Chondrocyte (in vitro differentiated cells): Measurements from ENCODE around the gene WNT1. TPM values are rescaled to one million over a fixed set of nuclear protein-coding genes. Genes with fewer than 3 reads are reported as not detected.
A peak's percentile ranks its signal among the peaks of the same experiment; 100 is the strongest.

ENCODE experiments used
- DNase-seq: peaks from one replicate; pipeline ENCODE4 v3.0.0; 2021; ENCODE audit warnings: mixed read lengths, low spot score
- H3K27ac Mint-ChIP-seq: one replicate; pipeline ENCODE4 v1.8.0; 2021; ENCODE audit warnings: mild to moderate bottlenecking, moderate library complexity, mixed read lengths; ENCODE audit not compliant: unreplicated experiment
- H3K27me3 Mint-ChIP-seq: 2 replicates; pipeline ENCODE4 v1.8.0; 2021; ENCODE audit warnings: low read depth, mixed read lengths
- H3K36me3 Mint-ChIP-seq: 2 replicates; pipeline ENCODE4 v1.8.0; 2021; ENCODE audit warnings: low read depth, mixed read lengths
- H3K4me1 Mint-ChIP-seq: 2 replicates; pipeline ENCODE4 v1.8.0; 2021; ENCODE audit warnings: low read depth, mild to moderate bottlenecking, mixed read lengths
- H3K4me3 Mint-ChIP-seq: one replicate; pipeline ENCODE4 v1.8.0; 2021; ENCODE audit warnings: mild to moderate bottlenecking, moderate library complexity, mixed read lengths; ENCODE audit not compliant: unreplicated experiment
- H3K9me3 Mint-ChIP-seq: 2 replicates; pipeline ENCODE4 v1.8.0; 2021; ENCODE audit warnings: low read depth, mixed read lengths
- CTCF ChIP-seq: fragments of 200-600 bp; sonication (generic); IDR thresholded peaks from 2 replicates; pipeline ENCODE4 v1.5.0; 2021; ENCODE audit warnings: antibody characterized with exemption, mild to moderate bottlenecking, moderate library complexity
- total RNA-seq: library from RNA; stranded (reverse); gene quantifications from 3 replicates; pipeline ENCODE4 v1.2.1, GENCODE V29; 2021

WNT1 gene
- total RNA-seq, 1 donor from 2014 or later: not detected

DNA sequence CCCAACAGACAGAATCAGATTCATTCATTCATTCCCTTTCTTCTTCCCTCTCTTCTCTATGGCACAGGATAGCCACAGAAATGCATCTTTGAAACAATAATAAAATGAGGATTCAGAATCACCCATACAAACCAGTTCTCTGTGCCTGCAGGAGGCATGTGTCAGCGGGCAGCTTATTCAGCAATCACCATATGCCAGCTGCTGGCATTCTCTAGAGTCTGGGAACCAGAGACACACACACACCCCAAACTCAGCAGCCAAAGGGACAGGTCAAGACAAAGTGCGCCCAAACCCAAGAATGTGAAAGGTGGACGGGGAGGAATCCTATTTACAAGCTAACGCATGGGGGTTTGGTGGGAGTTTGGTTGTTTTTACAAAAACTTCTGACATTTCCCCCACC lies 34.9 kb upstream of the WNT1 start:
- H3K36me3 Mint-ChIP-seq: peaks cover 12% of the 10 kb centered on the region
- DNase-seq: peak; percentile 8
- H3K9me3 Mint-ChIP-seq: no peaks in the 10 kb centered on the region
- peak overlapping the region; percentile 5 for H3K27ac Mint-ChIP-seq
- H3K4me1 Mint-ChIP-seq: peaks cover 29% of the 10 kb centered on the region
- H3K27me3 Mint-ChIP-seq: no peaks in the 10 kb centered on the region
- H3K4me3 Mint-ChIP-seq: no peak overlapping the region
- TF ChIP-seq CTCF: no peak

- no peaks in the 10 kb centered on the region for H3K9me3 Mint-ChIP-seq
- peaks cover 31% of the 10 kb centered on the region for H3K4me1 Mint-ChIP-seq
- no peak for DNase-seq
- H3K4me3 Mint-ChIP-seq: no peak overlapping the region
- peaks cover 1% of the 10 kb centered on the region for H3K36me3 Mint-ChIP-seq
- H3K27ac Mint-ChIP-seq: no peak overlapping the region
- TF ChIP-seq CTCF: no peak
- H3K27me3 Mint-ChIP-seq: no peaks in the 10 kb centered on the region
Measured at GRCh38 chr12:48946205-48946604, 31.9 kb upstream of the WNT1 start.

GRCh38 chr12:48946943-48947342 lies 31.2 kb upstream of the WNT1 start:
- H3K9me3 Mint-ChIP-seq: no peaks in the 10 kb centered on the region

DNA sequence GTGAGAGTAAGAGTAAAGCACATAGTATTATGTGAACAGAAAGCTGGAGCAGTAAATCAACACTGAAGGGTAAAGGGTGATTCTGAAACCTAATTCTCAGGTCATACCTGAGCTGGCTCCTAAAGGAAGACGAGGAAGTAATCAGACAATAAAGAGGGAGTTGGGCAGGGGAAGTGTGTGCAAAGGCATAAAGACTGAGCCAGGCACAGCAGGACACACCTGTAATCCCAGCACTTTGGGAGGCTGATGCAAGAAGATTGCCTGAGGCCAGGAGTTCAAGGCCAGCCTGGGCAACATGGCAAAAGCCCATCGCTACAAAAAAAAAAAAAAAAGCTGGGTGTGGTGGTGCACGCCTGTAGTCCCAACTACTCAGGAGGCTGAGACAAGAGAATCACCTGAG lies 30.4 kb upstream of the WNT1 start:
- H3K9me3 Mint-ChIP-seq: no peaks in the 10 kb centered on the region
- no peak for DNase-seq
- TF ChIP-seq CTCF: no peak
- peaks cover 1% of the 10 kb centered on the region for H3K36me3 Mint-ChIP-seq
- H3K27ac Mint-ChIP-seq: no peak overlapping the region
- peaks cover 31% of the 10 kb centered on the region for H3K4me1 Mint-ChIP-seq
- no peaks in the 10 kb centered on the region for H3K27me3 Mint-ChIP-seq
- no peak overlapping the region for H3K4me3 Mint-ChIP-seq

More at GRCh38 chr12:48946943-48947342, 31.2 kb upstream of the WNT1 start:
- TF ChIP-seq CTCF: no peak
- Mint-ChIP-seq H3K4me1 (peaks cover 31% of the 10 kb centered on the region), H3K36me3 (peaks cover 1% of the 10 kb centered on the region), H3K27ac (no peak overlapping the region), H3K4me3 (no peak overlapping the region), H3K27me3 (no peaks in the 10 kb centered on the region)
- no peak for DNase-seq

DNA sequence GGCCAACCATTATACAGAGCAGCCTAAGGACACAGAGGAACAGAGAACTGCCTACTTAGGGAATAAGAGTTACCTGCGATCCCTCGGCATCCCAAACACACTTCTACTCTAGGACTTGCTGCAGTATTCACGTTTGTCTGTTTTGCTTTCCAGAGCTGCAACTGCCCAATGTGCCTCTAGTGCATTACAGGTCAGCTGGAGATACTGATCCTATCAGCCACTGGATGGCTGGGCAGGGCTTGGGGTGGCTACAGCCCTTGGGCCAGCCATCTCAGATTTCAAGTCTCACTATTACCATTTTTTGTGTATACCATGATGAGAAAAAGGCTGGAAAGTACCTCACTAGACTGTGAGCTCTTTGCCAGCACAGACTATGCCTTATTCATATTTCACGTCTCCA lies 25.4 kb upstream of the WNT1 start:
- H3K4me1 Mint-ChIP-seq: peaks cover 26% of the 10 kb centered on the region
- no peaks in the 10 kb centered on the region for H3K9me3 Mint-ChIP-seq
- H3K27me3 Mint-ChIP-seq: no peaks in the 10 kb centered on the region
- H3K27ac Mint-ChIP-seq: no peak overlapping the region
- H3K4me3 Mint-ChIP-seq: no peak overlapping the region
- H3K36me3 Mint-ChIP-seq: peaks cover 1% of the 10 kb centered on the region
- no peak for TF ChIP-seq CTCF
- peak; percentile 24 for DNase-seq
